Measurements from ENCODE around the gene SP140L. TPM values are rescaled to one million over a fixed set of nuclear protein-coding genes. Genes with fewer than 3 reads are reported as not detected.
A peak's percentile ranks its signal among the peaks of the same experiment; 100 is the strongest.
"Not testable (repeated sequence)": the region's sequence is repeated elsewhere in the genome, so short reads cannot be mapped to it uniquely, and the experiment has no call there.

SP140L gene
- total RNA-seq, 1 experiment from 2014 or later, result 3.7 TPM

DNA sequence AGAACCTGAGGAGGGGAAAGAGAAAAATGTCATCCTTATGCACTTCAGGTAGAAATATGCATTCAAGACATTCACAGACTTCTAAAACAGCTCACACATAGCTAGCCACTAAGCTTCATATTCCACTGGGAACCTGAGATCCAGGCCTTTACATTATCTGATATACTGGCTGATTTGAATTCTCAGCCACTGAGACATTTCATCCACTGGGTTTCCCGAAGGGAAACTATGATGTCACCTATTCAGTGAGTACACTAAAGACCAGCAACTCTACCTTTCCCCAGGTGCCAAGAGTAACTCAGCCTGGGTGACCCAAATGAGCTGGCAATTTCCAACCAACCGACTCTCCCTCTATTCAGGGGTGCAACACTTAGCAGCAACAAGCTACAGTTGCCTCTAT, 67.3 kb downstream of the SP140L start:
- Histone ChIP-seq H3K4me1 (no peaks in the 10 kb centered on the region), H3K9me3 (replicated peaks) (no peaks in the 10 kb centered on the region), H3K27ac (no peak overlapping the region), H3K36me3 (no peaks in the 10 kb centered on the region), H3K4me3 (no peak overlapping the region), H3K27me3 (no peaks in the 10 kb centered on the region)
- DNase-seq, result no peak

GRCh38 chr2:230398698-230399097, 71.7 kb downstream of the SP140L start:
- not testable (repeated sequence) for H3K27me3 ChIP-seq; H3K4me3 ChIP-seq; DNase-seq; H3K27ac ChIP-seq; H3K36me3 ChIP-seq; H3K9me3 ChIP-seq (replicated peaks); H3K4me1 ChIP-seq

- no peaks in the 10 kb centered on the region for H3K27me3 ChIP-seq
- DNase-seq, result no peak
- H3K4me3 ChIP-seq, result no peak overlapping the region
- H3K9me3 ChIP-seq (replicated peaks), result no peaks in the 10 kb centered on the region
- H3K36me3 ChIP-seq, result no peaks in the 10 kb centered on the region
- H3K4me1 ChIP-seq, result no peaks in the 10 kb centered on the region
- no peak overlapping the region for H3K27ac ChIP-seq
These were observed 73.0 kb downstream of the SP140L start for GRCh38 chr2:230400041-230400440.

- Histone ChIP-seq H3K4me1 (no peaks in the 10 kb centered on the region), H3K27ac (no peak overlapping the region), H3K4me3 (no peak overlapping the region), H3K27me3 (no peaks in the 10 kb centered on the region), H3K36me3 (no peaks in the 10 kb centered on the region), H3K9me3 (replicated peaks) (no peaks in the 10 kb centered on the region)
- DNase-seq, result no peak
These were observed 73.5 kb downstream of the SP140L start for GRCh38 chr2:230400454-230400853.

- H3K9me3 ChIP-seq (replicated peaks); H3K27me3 ChIP-seq; H3K4me1 ChIP-seq; DNase-seq; H3K36me3 ChIP-seq; H3K4me3 ChIP-seq; H3K27ac ChIP-seq: not testable (repeated sequence)
These were observed 74.0 kb downstream of the SP140L start for GRCh38 chr2:230401026-230401425.

DNA sequence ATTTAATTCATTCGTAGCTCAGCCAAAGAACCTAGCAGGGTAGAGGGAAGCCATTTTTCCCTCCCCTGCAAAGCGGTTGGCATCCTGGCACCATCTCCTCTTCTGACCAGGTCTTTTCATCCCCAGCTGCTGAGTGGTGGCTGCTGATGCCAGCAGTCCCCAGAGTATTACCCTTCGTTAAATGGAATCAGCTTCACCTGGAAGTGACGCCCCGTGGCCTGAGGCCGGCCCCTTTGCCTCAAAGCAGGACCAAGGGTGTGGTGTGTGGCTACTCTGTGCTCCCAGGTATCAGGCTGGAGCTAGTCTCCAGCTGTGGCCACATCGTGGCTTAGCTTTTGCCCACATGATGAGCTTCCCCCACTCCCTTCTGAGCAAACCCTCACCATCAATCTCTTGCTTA, 76.8 kb downstream of the SP140L start:
- no peak for DNase-seq
- Histone ChIP-seq H3K27me3 (no peaks in the 10 kb centered on the region), H3K9me3 (replicated peaks) (no peaks in the 10 kb centered on the region), H3K4me1 (no peaks in the 10 kb centered on the region), H3K36me3 (no peaks in the 10 kb centered on the region), H3K27ac (no peak overlapping the region), H3K4me3 (no peak overlapping the region)

DNA sequence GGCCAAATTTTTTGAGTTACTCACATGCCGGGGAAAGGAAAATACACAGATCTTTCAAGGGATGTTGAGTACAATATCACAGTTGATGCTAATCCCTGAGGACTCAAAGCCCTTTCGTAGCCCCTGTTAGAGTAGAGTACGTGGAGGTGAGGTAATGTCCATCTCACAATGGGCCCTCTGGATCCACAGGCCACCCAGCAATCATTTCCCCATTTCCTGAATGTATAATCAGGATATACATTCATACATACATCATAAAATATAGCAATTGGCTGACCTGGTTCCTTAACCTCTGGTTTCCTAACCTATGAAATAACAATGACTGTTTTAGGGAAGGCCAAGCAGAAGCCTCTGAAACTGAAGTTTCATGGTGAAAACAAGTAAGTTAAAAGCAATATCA, 78.8 kb downstream of the SP140L start:
- no peak for DNase-seq
- Histone ChIP-seq H3K9me3 (replicated peaks) (no peaks in the 10 kb centered on the region), H3K27me3 (no peaks in the 10 kb centered on the region), H3K4me1 (no peaks in the 10 kb centered on the region), H3K4me3 (no peak overlapping the region), H3K36me3 (no peaks in the 10 kb centered on the region), H3K27ac (no peak overlapping the region)

DNA sequence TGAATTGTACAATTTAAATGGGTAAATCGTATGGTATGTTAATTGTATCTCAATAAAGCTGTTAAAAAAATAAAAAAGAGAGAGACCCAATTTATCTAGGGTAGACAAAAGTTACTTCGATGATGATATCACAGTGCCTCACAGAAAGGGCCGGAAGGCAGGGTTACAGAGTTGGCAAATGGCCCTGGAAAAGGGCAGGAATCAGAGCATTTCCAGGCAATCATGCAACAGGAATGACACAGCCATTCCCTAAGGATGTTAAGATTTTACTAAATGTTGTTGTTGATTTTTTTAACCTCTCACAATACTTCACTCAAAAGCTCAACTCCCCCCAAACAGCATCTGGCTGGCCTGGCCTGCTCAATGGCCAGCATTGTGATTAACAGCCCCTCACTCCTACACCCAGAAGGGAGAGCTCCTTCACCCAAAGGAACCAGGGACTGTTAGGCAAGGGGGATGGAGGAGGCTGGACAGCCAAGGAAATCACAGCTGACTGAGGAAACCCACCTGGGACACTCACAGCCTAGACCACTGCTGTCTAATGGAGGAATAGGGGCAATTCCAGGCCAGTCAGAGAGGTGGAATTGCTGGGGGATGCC, 81.3 kb downstream of the SP140L start:
- H3K27ac ChIP-seq, result no peak overlapping the region
- DNase-seq, result no peak
- no peaks in the 10 kb centered on the region for H3K36me3 ChIP-seq
- no peak overlapping the region for H3K4me3 ChIP-seq
- H3K27me3 ChIP-seq, result no peaks in the 10 kb centered on the region
- H3K4me1 ChIP-seq, result no peaks in the 10 kb centered on the region
- no peaks in the 10 kb centered on the region for H3K9me3 ChIP-seq (replicated peaks)

DNA sequence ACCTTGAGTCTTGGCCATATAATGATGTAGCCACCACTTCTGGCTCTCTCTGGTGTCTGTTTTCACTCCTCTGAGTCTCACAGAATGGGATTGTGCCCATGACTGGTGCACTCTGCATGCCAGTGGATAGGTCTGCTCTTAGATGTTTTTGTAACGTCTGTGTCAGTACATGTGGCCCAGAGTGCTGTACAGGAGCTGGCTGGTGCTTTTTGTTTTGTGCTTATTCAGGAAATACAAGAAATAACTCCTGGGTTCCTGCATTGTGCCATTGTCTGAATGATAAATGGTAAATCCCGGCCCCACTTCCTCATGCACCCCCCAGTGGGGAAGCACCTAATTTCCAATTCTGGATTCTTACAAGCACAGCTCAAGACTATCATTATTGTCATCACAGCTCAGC, 82.3 kb downstream of the SP140L start:
- not testable (repeated sequence) for H3K27ac ChIP-seq; H3K36me3 ChIP-seq; DNase-seq; H3K9me3 ChIP-seq (replicated peaks); H3K4me1 ChIP-seq; H3K27me3 ChIP-seq; H3K4me3 ChIP-seq

DNA sequence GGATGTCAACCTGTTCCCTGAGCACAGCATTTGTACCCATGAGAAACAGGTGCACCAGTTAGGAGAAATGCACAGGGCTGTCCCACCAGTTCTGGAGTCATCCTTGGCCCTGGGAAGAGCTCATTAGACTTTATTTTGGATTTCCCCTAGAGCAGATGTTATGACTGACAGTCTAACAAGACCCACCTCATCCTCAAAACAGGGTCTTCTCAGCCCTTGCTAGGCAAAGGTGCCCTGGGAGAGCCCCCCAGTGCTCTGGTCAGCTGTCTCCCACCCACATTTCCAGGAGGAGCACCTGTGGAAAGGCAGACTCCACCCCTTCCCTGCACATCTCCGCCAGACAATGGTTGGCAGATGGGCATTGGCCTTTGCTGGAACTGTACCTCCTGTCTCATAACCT, 83.3 kb downstream of the SP140L start:
- Histone ChIP-seq H3K36me3 (no peaks in the 10 kb centered on the region), H3K27ac (no peak overlapping the region), H3K27me3 (no peaks in the 10 kb centered on the region), H3K9me3 (replicated peaks) (no peaks in the 10 kb centered on the region), H3K4me3 (no peak overlapping the region), H3K4me1 (no peaks in the 10 kb centered on the region)
- DNase-seq, result no peak

GRCh38 chr2:230410861-230411569, 84.0 kb downstream of the SP140L start:
- Histone ChIP-seq H3K36me3 (no peaks in the 10 kb centered on the region), H3K27me3 (no peaks in the 10 kb centered on the region), H3K9me3 (replicated peaks) (no peaks in the 10 kb centered on the region), H3K4me3 (peak overlapping the region; percentile 64), H3K4me1 (no peaks in the 10 kb centered on the region), H3K27ac (no peak overlapping the region)
- DNase-seq, result peak in 1 of 2 experiments; percentile 10

DNA sequence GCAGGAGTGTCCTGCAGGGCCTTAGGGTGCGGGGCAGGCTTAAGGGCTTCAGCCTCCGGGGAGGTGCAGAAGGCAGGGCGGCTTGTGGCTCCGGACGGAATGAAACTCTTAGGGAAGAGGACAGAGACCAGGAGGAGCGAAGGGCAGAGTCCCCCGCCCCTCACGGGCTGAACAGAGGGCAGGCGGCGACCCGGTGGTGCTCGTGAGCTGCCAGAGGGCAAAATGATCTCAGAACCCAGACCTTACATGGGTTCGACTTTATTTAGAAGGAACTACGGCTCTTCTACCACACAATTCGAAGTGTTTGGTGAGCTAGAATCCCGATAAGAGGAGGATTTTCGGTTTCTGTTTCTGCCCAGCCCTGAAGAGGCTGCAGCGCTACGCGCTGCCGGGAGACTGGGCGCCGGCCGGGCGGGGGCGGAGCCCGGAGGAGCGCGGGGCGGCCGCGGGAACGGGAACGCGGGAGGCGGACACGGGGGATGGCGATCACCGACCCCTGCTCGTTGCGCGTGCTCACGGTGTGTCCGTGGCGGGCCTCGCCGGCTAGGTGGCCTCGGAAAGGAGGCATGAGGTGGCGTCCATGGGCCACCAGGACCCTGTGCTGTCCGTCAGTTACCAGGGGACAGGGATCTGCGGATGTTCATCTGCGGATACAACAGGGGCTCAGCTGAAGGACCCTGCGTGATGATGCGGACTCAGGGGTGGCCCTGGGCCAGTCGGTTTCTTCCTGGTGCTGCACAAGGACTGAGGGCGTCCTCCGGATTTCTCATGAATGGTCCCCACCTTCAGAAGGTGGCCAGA, 84.8 kb downstream of the SP140L start:
- DNase-seq, result peak; percentile 43 to 56
- Histone ChIP-seq H3K27me3 (no peaks in the 10 kb centered on the region), H3K27ac (0 out of 2 replicates have a peak overlapping the region, but pooled peaks have one; percentile 1), H3K4me1 (no peaks in the 10 kb centered on the region), H3K4me3 (peak overlapping the region; percentile 64), H3K36me3 (no peaks in the 10 kb centered on the region), H3K9me3 (replicated peaks) (no peaks in the 10 kb centered on the region)

DNA sequence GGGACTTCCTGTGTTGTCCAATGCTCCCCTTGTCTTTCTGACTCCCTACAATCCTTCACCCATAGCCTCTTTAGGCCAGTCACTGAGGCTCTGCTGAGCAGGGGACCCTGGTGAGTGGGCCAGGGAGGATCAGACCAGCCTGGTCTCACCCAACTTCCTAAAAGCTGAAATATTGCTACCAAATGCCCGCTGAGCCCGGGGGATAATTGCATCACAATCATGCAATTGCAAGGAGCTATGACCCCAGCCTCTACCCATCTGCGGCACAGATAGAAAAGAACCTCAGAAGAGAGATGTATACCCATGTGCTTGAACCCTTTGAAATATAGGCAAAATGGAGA, 85.3 kb downstream of the SP140L start:
- no peak for DNase-seq
- H3K27me3 ChIP-seq, result no peaks in the 10 kb centered on the region
- no peaks in the 10 kb centered on the region for H3K9me3 ChIP-seq (replicated peaks)
- H3K4me3 ChIP-seq, result peak overlapping the region; percentile 64
- H3K4me1 ChIP-seq, result peaks cover 2% of the 10 kb centered on the region; the same call in 1 of the 2 replicates
- no peak overlapping the region for H3K27ac ChIP-seq
- no peaks in the 10 kb centered on the region for H3K36me3 ChIP-seq

DNA sequence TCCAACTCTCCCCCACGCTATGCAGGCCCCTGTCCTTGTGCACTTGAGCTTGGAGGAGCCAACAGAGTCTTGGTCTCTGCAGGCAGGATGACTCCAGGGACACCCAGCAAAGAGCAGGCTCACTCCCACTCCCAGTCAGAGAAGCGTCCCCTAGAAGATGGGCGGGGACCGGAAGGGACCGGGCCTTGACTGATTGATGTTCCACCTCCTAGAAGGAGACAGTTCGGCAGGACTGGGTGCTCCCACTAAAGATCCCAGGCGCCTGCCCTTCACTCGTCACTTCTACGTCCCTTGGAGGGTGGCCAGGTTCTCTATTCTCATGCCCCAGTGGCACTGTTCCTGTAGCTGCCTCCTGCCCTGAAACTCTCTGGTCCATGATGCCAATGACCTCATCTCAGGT, 85.9 kb downstream of the SP140L start:
- DNase-seq, result no peak
- no peaks in the 10 kb centered on the region for H3K9me3 ChIP-seq (replicated peaks)
- no peak overlapping the region for H3K4me3 ChIP-seq
- no peaks in the 10 kb centered on the region for H3K36me3 ChIP-seq
- H3K27me3 ChIP-seq, result no peaks in the 10 kb centered on the region
- H3K4me1 ChIP-seq, result peaks cover 2% of the 10 kb centered on the region; the same call in 1 of the 2 replicates
- H3K27ac ChIP-seq, result no peak overlapping the region

GRCh38 chr2:230413479-230413878, 86.5 kb downstream of the SP140L start:
- H3K4me1 ChIP-seq, result peaks cover 2% of the 10 kb centered on the region; the same call in 1 of the 2 replicates
- no peaks in the 10 kb centered on the region for H3K9me3 ChIP-seq (replicated peaks)
- H3K4me3 ChIP-seq, result no peak overlapping the region
- H3K36me3 ChIP-seq, result no peaks in the 10 kb centered on the region
- no peaks in the 10 kb centered on the region for H3K27me3 ChIP-seq
- H3K27ac ChIP-seq, result no peak overlapping the region
- DNase-seq, result no peak

All from SJCRH30 (cell line).